Frontal cortex (tissue), 4 donors: ENCODE results near the gene SLC13A3. TPM values are rescaled to one million over a fixed set of nuclear protein-coding genes. Genes with fewer than 3 reads are reported as not detected.
A peak's percentile ranks its signal among the peaks of the same experiment; 100 is the strongest.

Experiments
- DNase-seq, 2 donors: peaks; one replicate each; pipeline ENCODE4 v3.0.0; 2012; ENCODE audit warnings: low spot score in 2 of 2
- FAIRE-seq: peaks from 2 replicates; lab custom pipeline; 2012; peaks lifted over from hg19 to GRCh38; lab: Jason Lieb, UNC
- total RNA-seq: library from RNA; depleted of rRNA; stranded (reverse); fragments of >200 nt; gene quantifications from one replicate; pipeline ENCODE4 v1.2.3, GENCODE V29; 2014
- donor health status: control.
- donor health status: control.
- donor health status: control.

SLC13A3 gene
- total RNA-seq, 1 donor from 2014 or later = 10.2 TPM

GRCh38 chr20:46564241-46564957, 86.9 kb downstream of the SLC13A3 start:
- DNase-seq (no peak), FAIRE-seq (no peak)

- DNase-seq (no peak), FAIRE-seq (no peak)
These were observed 87.4 kb downstream of the SLC13A3 start for GRCh38 chr20:46563860-46564221.

- DNase-seq (no peak), FAIRE-seq (no peak)
These were observed 87.9 kb downstream of the SLC13A3 start for GRCh38 chr20:46563170-46563859.

- FAIRE-seq (no peak), DNase-seq (peak; percentile 44 to 74)
These were observed 88.7 kb downstream of the SLC13A3 start for GRCh38 chr20:46562373-46563169.

- FAIRE-seq = no peak
- DNase-seq = no peak
These were observed 89.3 kb downstream of the SLC13A3 start for GRCh38 chr20:46562009-46562372.

- DNase-seq (peak in 1 of 2 donors; percentile 29), FAIRE-seq (no peak)
These were observed 91.4 kb downstream of the SLC13A3 start for GRCh38 chr20:46559685-46560440.

GRCh38 chr20:46559001-46559400, 92.3 kb downstream of the SLC13A3 start:
- no peak for FAIRE-seq

GRCh38 chr20:46558511-46558959, 92.7 kb downstream of the SLC13A3 start:
- DNase-seq (no peak), FAIRE-seq (no peak)

More at GRCh38 chr20:46559001-46559400, 92.3 kb downstream of the SLC13A3 start:
- no peak for DNase-seq

GRCh38 chr20:46557231-46557956, 93.9 kb downstream of the SLC13A3 start:
- no peak for DNase-seq
- no peak for FAIRE-seq

GRCh38 chr20:46555370-46555956, 95.8 kb downstream of the SLC13A3 start:
- DNase-seq (no peak), FAIRE-seq (no peak)

- DNase-seq (no peak), FAIRE-seq (no peak)
These were observed 96.4 kb downstream of the SLC13A3 start for GRCh38 chr20:46554828-46555227.

- DNase-seq (no peak), FAIRE-seq (no peak)
These were observed 97.3 kb downstream of the SLC13A3 start for GRCh38 chr20:46553926-46554325.

GRCh38 chr20:46552460-46553420, 98.5 kb downstream of the SLC13A3 start:
- DNase-seq (no peak), FAIRE-seq (no peak)

GRCh38 chr20:46551522-46552381, 99.5 kb downstream of the SLC13A3 start:
- no peak for DNase-seq
- no peak for FAIRE-seq

- FAIRE-seq (no peak), DNase-seq (no peak)
These were observed 100.8 kb downstream of the SLC13A3 start, which contains the start of gene OCSTAMP for GRCh38 chr20:46550461-46550860. Gene OCSTAMP, minus strand, starts transcription at chr20:46550654. Its CDS starts 94 bp downstream, at chr20:46550560.

- DNase-seq (no peak), FAIRE-seq (no peak)
These were observed 101.9 kb downstream of the SLC13A3 start for GRCh38 chr20:46549188-46549972.
